HG02763 (cell line): ENCODE measurements around the gene KIAA1755.
"Not testable (repeated sequence)": the region's sequence is repeated elsewhere in the genome, so short reads cannot be mapped to it uniquely, and the experiment has no call there.

ENCODE experiments used
- ATAC-seq: cut with Tn5 transposase; IDR thresholded peaks from one replicate; pipeline ENCODE4 v1.9.1; 2021; ENCODE audit warnings: mild to moderate bottlenecking, moderate library complexity; ENCODE audit not compliant: unreplicated experiment

KIAA1755 gene

DNA sequence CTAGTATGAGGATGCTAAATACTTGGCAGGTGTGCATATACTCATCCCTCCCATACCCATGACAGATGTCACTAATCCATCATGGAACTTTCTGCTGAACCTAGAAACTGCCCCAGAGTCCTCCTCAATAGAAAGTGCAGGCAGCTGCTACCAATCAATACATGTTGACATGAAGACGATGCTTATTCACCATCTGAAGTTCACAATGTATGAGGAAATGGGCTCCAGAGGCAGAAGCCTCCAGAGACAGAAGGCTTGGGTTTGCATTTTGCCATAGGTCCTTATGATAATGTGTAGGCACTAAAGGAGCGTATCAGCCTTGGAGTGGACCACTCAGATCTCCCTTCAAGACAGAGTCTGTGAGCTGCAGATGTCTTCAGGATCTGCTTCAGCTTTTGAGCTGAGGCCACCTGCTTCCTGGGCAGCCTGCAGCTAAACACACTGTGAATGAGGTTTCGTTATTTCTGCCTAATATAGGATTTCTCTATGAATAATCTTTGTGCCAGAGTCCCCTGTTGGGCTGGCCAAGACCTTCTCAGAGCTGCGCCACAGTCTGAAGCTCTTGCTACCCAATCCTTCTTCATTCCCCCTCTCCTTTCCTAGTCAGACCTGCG lies 7.5 kb upstream of the KIAA1755 start:
- ATAC-seq, result no peak

- no peak for ATAC-seq
These were observed 6.8 kb upstream of the KIAA1755 start for GRCh38 chr20:38267296-38267695.

GRCh38 chr20:38266426-38266825 lies 5.9 kb upstream of the KIAA1755 start:
- no peak for ATAC-seq

- no peak for ATAC-seq
These were observed 2.4 kb upstream of the KIAA1755 start for GRCh38 chr20:38262931-38263330.

GRCh38 chr20:38261054-38261390 lies 487 bp upstream of the KIAA1755 start:
- no peak for ATAC-seq

DNA sequence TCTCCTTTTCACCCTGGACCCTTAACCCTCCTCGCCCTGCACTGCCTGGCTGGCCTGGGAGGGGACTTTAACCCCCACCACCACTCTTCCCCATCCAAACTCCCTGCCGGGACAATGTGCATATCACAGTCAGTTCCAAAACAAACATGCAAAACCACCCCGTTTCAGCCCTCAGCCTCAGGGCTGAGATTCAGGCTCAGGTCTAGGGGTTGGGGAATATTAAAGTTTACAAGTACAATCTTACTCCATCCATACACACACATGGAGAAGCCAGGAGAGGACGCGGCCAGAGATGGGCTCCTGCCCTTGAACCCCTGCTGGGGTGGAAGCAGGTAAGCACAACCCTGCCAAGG lies 534 bp downstream of the KIAA1755 start:
- no peak for ATAC-seq

DNA sequence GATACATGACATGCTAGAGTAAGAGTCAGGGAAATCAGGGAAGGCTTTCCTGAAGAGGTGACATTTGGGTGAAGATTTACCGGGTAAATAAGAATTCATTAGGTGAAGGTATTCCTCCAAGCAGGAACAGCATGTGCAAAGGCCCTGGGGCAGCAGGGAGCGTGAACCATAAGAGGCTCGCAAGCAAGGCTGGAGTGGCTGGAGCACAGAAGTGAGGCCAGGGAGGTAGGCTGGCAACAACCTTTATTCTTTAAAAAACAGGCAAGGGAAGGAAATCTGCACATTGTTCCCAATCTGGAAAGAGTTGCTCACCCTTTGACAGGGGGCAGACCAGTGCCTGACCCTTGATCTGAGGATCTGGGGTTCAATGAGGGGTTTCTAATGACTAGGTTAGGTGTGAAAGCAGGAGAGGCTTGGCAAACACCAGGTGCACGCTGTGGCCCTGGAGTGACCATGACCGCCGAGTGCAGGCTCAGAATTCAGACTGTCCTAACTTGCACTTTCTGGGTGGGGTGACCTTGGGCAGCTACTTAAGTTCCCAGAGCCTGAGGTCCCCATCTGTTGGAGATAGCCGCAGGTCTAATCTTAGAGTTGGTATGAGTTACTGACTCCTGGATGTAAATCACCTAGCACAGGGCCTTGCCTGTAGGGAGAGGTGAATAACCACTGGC lies 1.9 kb downstream of the KIAA1755 start:
- ATAC-seq, result no peak

DNA sequence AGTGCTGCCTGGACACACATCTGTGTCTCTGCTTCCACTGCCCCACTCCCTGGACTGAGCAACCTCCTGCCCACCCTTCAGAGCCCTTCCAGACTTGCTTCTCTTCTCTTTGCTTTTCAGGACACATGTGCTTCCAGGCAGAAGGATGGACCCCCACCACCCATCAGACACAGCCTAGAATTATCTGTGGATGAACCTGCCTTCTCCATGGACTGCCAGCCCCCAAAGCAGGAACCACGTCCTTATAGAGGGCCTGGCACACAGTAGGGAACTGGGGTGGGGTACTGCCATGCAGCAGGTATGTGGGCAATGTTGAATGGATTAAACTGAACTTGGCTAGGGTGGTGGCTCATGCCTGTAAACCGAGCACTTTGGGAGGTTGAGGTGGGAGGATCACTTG lies 3.6 kb downstream of the KIAA1755 start:
- no peak for ATAC-seq

DNA sequence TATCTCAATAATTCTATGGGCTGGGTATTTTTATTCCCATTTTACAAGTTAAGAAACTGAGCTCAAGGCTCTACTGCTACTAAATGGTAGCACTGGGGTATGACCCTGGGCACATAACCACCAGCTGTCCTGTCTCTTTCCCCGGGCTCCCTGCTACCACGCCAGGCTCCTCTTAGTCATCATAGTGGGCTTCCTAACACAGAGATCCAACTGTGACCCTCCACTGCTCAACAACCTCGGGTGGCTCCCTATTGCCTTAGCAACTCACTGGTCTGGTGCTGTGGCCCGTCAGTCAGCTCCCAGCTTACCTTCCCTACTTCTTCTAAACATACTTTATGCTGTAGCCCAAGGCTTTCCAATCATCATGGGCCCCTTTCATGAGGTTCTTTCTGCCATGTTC lies 4.5 kb downstream of the KIAA1755 start:
- no peak for ATAC-seq

GRCh38 chr20:38255393-38255792 lies 5.1 kb downstream of the KIAA1755 start:
- no peak for ATAC-seq

- ATAC-seq, result not testable (repeated sequence)
These were observed 5.9 kb downstream of the KIAA1755 start for GRCh38 chr20:38254621-38255020.

DNA sequence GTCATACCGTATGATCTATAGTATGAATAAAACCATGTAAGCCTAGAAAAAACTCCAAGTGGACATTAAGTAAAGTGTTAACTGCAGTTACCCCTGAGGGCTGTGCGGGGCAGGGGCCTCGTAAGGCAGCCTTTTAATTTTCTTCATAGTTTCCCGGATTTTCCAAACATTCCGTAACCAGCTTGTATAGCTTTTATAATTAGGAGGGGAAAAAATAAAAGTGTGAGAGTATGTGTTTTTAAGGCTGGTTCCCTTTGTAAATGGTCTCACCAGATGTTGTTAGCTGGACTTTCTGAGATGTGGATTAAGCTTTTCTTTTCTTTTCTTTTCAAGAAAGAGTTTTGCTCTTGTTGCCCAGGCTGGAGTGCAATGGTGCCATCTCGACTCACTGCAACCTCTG lies 7.0 kb downstream of the KIAA1755 start:
- ATAC-seq, result no peak

- ATAC-seq, result no peak
These were observed 7.9 kb downstream of the KIAA1755 start for GRCh38 chr20:38252292-38253288.

DNA sequence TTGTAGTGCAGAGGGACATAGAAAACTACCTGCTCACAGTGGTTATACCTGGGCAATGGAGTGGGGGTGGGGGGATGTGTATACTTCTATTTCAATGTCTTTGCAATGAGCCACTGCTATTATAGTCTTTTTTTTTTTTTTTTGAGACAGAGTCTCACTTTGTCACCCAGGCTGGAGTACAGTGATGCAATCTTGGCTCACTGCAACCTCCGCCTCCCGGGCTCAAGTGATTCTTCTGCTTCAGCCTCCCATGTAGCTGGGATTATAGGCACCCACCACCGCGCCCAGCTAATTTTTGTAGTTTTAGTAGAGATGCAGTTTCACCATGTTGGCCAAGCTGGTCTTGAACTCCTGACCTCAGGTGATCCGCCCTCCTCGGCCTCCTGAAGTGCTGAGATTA lies 9.1 kb downstream of the KIAA1755 start:
- ATAC-seq, result not testable (repeated sequence)

DNA sequence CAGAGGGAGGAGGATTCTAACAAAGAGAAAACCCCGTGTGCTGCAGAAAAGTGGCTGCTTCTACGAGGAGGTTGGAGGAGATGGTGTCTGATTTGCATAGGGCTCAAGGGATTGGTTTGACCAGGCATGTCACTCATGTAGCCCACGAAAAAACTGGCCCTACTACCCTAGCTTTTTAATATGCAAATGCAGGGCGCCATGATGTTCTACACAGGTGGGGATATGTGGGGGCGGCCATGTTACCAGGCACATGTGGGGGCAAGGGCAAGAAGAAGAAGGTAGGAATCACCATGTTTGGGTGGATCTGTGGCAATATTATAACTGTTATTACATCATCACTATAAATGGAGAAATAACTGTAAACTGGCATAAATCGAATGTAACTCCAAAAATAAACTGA lies 9.9 kb downstream of the KIAA1755 start:
- no peak for ATAC-seq

GRCh38 chr20:38249536-38250310 lies 10.8 kb downstream of the KIAA1755 start:
- ATAC-seq, result no peak

- no peak for ATAC-seq
These were observed 12.4 kb downstream of the KIAA1755 start for GRCh38 chr20:38248133-38248532.

DNA sequence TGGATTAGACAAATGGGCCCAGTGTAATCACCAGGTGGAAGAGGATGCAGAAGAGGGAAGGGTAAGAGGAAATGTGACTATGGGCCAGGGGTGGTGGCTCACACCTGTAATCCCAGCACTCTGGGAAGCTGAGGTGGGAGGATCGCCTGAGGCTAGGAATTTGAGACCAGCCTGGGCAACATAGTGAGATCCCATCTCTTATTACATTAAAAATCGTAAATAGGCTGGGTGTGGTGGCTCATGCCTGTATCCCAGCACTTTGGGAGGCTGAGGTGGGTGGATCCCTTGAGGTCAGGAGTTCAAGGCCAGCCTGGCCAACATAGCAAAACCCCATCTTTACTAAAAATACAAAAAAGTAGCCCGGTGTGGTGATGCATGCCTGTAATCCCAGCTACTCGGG lies 12.8 kb downstream of the KIAA1755 start:
- ATAC-seq, result not testable (repeated sequence)

- no peak for ATAC-seq
These were observed 13.4 kb downstream of the KIAA1755 start for GRCh38 chr20:38247166-38247509.

DNA sequence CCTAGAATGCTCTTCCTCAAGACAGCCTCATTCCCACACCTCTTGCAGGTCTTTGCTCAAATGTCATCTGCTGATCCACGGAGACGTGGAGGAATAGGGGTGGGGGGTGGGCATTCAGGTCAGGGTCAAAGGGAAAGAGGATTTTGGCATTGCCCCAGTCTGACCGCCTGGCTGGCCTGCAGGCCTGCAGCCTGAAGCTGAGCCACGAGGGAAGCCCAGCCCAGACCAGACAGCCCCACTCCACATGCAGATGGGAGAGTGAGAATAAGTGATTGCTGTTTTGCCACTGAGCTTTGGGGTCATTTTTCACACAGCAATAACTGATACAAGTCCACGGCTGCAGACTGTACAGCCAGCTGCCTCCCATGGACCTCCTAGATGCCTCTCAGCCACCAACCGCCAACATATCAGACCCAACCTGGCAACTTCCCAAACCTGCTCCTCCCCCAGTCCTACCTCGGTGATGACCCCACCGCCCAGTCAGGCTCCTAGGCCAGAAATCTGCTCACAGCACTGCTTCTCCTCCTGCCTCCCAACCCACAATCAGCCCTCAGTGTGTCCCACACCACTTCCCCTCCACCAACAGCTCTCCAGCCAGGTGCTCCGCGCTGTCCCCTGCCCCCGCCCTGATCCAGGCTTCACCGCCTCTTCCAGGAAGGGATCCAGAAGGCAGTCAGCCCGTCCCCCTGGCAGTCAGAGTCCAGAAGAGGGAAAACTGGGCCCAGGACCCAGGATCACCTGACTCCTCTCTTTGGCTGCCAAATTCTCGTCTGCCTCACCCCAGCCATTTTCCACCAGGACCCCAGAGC lies 14.0 kb downstream of the KIAA1755 start:
- ATAC-seq, result no peak
